HG03280 (cell line): ENCODE measurements around the gene KIRREL3.

Experiments
- ATAC-seq: cut with Tn5 transposase; IDR thresholded peaks from one replicate; pipeline ENCODE4 v1.9.1; 2021; ENCODE audit warnings: mild to moderate bottlenecking, moderate library complexity; ENCODE audit not compliant: unreplicated experiment

KIRREL3 gene

GRCh38 chr11:126547161-126547560 lies 453.4 kb downstream of the KIRREL3 start:
- no peak for ATAC-seq

GRCh38 chr11:126546694-126547093 lies 453.9 kb downstream of the KIRREL3 start:
- ATAC-seq: no peak

- ATAC-seq: no peak
These were observed 454.4 kb downstream of the KIRREL3 start for GRCh38 chr11:126546191-126546590.

DNA sequence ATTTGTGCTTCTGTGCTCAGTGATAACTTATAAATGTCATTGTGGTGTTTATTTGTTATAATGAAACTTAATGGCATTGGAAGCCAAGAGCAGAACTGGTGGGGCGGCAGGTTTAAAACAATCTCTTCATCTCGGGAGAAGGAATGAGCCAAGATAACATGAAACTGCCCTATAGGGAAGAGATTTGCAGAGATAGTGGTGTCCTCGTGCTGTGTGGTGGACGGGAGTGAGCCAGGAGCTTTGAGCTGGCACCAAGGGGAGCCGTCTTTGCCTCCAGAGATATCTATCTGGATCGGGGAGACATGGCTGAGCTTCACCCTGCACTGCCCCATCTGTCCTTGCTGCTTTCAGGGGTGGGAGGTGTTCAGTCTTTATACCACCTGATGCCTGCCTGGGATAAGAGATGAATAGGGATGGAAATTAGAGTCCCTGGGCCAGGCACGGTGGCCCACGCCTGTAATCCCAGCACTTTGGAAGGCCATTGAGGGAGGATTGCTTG lies 455.5 kb downstream of the KIRREL3 start:
- ATAC-seq: no peak

- ATAC-seq: no peak
These were observed 456.2 kb downstream of the KIRREL3 start for GRCh38 chr11:126544108-126545056.

- no peak for ATAC-seq
These were observed 456.9 kb downstream of the KIRREL3 start for GRCh38 chr11:126543691-126544090.

DNA sequence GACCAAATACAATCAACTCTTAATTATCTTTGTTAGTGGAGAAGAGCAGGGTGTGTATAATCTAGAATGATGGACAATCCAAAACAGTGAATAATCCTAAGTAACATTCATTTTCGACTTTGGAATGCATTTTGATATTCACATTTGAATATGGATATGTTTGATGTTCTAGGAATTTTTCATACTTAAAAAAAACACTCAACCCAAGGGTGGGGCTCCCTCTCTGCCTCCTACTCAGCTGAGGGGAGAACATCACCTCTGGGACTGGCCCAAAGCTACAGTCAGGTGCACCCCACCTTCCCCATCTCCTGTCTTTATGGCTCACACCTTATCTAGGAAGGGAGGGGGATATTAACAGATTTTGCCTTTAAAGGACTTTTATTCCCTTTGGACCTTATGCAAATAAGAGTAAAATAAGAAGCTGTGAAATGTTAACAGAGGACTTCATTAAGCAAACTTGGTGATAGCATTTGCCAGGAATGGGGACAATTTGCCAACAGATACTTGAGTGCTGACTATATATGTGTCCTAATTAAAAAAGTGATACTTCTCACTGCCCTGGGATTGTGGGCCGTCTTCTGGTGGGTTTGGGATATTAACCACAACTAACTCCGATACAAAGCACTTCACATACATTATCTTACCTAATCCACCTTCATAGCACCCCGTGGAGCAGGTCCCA lies 458.1 kb downstream of the KIRREL3 start:
- no peak for ATAC-seq

- no peak for ATAC-seq
These were observed 462.5 kb downstream of the KIRREL3 start for GRCh38 chr11:126538071-126538470.

- ATAC-seq: no peak
These were observed 463.1 kb downstream of the KIRREL3 start for GRCh38 chr11:126537492-126537891.

DNA sequence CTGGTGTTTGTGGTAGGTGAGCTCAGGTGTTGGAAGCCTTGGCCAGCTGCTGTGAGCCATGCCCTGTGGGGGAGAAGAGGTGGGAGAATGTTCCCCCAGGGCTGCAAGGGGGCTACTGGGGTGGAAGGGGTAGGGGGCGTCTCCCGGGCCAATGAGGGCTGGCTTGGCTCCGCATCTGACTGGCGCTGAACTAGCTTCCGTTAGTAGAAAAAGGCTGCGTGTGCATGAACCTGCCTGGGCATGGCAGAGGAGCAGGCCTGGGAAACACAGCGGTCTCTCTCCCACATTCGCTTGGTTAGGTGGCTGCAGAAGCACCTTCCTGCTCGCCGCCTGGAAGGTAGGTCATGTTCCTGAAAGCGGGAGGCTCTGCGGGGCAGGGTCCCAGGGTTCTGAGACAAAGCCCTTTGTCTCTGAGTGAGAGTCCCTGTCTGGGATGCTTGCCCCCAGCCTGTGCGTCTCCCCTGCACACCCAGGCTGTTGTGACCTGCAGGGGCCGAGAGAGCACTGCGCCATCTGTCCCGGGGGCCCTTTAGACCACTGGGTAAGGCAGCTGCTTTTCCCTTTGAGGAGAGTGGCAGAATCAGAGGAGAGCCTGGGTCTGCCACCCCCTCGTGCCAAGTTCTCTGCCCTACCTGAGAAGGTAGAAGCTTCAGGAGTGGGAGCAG lies 466.3 kb downstream of the KIRREL3 start:
- ATAC-seq: no peak

DNA sequence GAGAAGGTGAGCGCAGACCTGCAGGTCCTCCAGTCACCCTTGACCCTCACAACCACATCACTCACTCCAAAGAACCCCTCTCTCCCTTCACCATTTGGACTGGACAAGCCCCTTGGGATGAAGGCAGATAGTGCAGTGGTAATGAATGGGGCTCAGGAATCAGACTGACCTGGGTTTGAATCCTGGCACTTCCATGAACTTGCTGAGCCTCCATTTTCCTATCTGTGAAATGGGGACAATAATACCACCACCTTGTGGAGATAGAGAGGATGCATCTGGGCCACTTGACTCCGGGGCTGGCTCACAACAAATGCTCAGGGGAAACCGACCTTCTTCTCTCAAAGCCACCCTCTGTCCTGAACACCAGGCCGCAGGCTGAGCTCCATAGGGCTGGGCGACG lies 467.0 kb downstream of the KIRREL3 start:
- no peak for ATAC-seq

DNA sequence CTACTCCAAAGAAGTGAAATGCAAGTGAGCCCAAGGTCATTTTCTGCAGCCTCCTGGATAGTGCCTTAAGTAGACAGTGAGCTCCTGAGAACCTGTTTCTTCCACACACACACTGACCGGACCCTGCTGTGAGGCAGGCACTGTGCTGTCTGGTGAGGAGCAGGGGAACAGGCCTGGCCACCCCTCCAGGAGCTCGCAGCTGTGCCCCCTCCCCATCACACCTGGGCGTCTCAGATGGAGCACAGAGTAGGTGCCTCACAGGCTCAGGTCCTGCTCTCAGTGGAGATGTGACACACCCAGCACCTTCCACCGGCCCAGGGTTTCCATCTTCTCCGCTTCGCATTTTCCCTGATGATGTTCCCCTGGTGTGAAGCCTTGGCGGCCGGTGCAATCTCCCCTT lies 470.2 kb downstream of the KIRREL3 start:
- ATAC-seq: no peak

- no peak for ATAC-seq
These were observed 471.5 kb downstream of the KIRREL3 start for GRCh38 chr11:126529037-126529436.

- ATAC-seq: no peak
These were observed 472.5 kb downstream of the KIRREL3 start for GRCh38 chr11:126528075-126528474.

DNA sequence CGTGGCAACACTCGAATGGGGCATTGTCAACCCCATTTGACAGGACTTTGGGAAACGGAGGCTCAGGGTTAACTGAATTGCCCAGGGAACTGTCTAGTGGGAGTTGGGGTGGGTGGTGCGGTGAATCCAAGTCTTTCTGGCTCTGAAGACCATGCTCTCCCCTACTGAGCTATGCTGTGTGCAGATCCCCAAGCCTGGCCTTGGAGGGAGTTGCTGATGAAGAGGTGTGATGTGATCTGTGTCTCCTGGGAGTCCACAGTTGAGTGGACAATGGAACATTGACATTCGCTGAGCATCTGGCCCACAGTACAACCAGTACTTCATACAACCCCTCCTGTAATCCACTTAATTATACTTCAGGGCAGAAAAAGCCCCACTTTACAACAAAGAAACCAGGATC lies 472.9 kb downstream of the KIRREL3 start:
- no peak for ATAC-seq

DNA sequence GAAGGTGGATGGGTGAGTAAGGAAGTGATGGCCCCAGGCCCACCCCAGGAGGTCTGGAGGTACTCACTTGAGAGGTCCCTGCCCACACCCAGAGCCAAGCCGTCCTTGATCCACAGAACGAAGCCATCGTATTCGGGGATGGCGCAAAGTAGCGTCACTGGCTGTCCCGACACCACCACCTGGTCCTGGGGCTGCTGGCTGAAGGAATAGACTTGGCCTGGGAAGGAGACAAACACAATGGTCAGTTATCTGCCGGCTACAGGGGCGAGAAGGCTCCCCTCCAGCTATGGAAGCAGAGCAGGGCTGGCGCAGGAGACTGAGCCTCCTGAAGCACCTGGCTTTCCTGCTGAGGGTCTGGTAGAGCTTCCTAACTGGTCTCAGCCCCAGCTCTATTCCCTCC lies 474.1 kb downstream of the KIRREL3 start:
- no peak for ATAC-seq

DNA sequence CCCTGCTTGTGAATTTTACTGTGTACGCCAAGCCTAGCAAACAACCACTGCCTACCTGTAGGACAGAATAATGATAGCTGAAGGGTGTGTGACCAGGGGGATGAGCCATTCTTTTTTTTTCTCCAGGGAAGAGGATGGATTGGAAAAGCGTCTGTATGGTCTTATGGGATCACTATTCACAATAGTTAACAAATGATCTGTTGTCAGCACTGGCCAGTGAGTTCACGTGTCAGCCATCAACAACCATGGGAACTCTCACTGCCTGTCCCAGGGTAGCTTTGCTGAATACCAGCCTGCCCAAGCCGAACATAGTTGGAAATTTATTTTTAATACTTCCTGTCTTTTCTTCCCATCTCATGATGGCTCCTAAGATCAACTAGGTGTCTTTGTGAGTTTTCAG lies 474.9 kb downstream of the KIRREL3 start:
- no peak for ATAC-seq

- no peak for ATAC-seq
These were observed 475.4 kb downstream of the KIRREL3 start for GRCh38 chr11:126525216-126525615.

GRCh38 chr11:126523441-126524205 lies 476.9 kb downstream of the KIRREL3 start:
- no peak for ATAC-seq

- ATAC-seq: no peak
These were observed 478.0 kb downstream of the KIRREL3 start for GRCh38 chr11:126522606-126523005.

GRCh38 chr11:126522152-126522551 lies 478.4 kb downstream of the KIRREL3 start:
- no peak for ATAC-seq
